Gastroesophageal sphincter (tissue), 3 donors: Measurements from ENCODE around the gene TAS1R1.

Experiments
- POLR2A ChIP-seq, 2 donors: fragments of 450-650 bp; IDR thresholded peaks; one replicate each; pipeline ENCODE4 v1.6.1; 2017; ENCODE audit warnings: antibody characterized with exemption in 2 of 2, mild to moderate bottlenecking in 2 of 2, moderate library complexity in 1 of 2
- POLR2AphosphoS5 ChIP-seq: sonication (generic); formaldehyde crosslinking; IDR thresholded peaks from one replicate; pipeline ENCODE4 v1.6.1; 2017; ENCODE audit warnings: antibody characterized with exemption
- TF ChIP-seq, protein P1 (sequence below), 4 experiments: fragments of 200-600 bp in 2 of 4; fragments of 450-650 bp in 2 of 4; sonication (generic) in 1 of 4; IDR thresholded peaks; one replicate each; pipeline ENCODE4 v1.5.1; 2017 to 2019; ENCODE audit warnings: antibody characterized with exemption in 4 of 4, mild to moderate bottlenecking in 2 of 4, moderate library complexity in 2 of 4

DNA sequence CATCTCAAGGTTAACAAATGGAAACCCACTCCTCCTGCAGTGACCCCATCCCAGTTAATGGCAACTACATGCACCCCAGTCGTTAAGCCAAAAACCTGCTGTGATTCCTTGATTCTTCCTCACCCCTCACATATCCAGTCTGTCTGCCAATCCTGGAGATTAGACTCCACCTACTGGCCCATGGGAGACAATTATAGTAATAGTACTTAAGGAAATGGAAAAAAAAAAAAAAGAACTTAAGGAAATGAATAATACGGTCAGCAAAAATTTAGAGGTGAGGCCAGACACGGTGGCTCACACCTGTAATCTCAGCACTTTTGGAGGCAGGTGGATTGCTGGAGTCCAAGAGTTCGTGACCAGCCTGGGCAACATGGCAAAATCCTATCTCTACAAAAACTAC, 7.8 kb upstream of the TAS1R1 start:
- TF ChIP-seq, protein P1, sequence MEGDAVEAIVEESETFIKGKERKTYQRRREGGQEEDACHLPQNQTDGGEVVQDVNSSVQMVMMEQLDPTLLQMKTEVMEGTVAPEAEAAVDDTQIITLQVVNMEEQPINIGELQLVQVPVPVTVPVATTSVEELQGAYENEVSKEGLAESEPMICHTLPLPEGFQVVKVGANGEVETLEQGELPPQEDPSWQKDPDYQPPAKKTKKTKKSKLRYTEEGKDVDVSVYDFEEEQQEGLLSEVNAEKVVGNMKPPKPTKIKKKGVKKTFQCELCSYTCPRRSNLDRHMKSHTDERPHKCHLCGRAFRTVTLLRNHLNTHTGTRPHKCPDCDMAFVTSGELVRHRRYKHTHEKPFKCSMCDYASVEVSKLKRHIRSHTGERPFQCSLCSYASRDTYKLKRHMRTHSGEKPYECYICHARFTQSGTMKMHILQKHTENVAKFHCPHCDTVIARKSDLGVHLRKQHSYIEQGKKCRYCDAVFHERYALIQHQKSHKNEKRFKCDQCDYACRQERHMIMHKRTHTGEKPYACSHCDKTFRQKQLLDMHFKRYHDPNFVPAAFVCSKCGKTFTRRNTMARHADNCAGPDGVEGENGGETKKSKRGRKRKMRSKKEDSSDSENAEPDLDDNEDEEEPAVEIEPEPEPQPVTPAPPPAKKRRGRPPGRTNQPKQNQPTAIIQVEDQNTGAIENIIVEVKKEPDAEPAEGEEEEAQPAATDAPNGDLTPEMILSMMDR (IDR thresholded peaks at IDR 0.05), result no peak
- TF ChIP-seq POLR2AphosphoS5 (no peak), POLR2A (IDR thresholded peaks at IDR 0.05) (no peak)
